HG02852 (cell line): ENCODE measurements around the gene STARD3.

ENCODE experiments used
- ATAC-seq: cut with Tn5 transposase; IDR thresholded peaks from one replicate; pipeline ENCODE4 v1.9.1; 2021; ENCODE audit warnings: mild to moderate bottlenecking, moderate library complexity; ENCODE audit not compliant: unreplicated experiment

STARD3 gene

DNA sequence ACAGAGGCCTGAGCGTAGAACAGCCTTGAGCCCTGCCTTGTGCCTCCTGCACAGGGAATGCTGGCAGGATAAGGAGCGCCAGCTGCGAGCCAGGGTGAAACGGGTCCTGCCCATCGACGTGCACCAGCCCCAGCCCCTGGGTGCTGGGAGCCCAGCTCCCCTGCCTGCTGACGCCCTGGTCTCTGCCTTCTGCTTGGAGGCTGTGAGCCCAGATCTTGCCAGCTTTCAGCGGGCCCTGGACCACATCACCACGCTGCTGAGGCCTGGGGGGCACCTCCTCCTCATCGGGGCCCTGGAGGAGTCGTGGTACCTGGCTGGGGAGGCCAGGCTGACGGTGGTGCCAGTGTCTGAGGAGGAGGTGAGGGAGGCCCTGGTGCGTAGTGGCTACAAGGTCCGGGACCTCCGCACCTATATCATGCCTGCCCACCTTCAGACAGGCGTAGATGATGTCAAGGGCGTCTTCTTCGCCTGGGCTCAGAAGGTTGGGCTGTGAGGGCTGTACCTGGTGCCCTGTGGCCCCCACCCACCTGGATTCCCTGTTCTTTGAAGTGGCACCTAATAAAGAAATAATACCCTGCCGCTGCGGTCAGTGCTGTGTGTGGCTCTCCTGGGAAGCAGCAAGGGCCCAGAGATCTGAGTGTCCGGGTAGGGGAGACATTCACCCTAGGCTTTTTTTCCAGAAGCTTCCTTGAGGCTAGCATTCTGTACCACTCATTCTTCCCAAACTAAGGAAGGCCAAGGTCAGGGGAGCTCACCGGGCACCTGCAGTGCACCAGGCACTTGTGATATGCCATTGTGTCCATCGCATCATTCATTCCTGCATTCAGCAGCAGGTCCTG is 33.2 kb downstream of the STARD3 start:
- no peak for ATAC-seq

DNA sequence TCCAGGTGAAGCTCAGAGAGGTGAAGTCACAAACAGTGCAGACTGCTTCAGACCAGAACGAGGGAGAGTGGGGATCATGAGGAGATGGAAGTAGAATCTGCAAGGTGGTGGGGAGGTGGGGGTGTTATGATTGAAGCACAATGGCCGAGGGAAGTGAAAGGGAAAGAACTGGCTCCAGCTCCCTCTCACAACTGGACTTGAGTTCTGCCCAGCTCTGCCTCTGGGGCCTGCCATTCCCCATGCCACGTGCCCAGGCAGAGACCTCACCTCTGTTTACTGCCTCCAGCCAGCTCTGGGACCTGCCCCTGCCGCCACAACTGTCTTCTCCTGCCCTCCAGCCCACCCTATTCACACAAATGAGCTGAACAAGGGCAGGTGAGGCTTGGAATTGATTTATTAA is 33.8 kb downstream of the STARD3 start:
- no peak for ATAC-seq

DNA sequence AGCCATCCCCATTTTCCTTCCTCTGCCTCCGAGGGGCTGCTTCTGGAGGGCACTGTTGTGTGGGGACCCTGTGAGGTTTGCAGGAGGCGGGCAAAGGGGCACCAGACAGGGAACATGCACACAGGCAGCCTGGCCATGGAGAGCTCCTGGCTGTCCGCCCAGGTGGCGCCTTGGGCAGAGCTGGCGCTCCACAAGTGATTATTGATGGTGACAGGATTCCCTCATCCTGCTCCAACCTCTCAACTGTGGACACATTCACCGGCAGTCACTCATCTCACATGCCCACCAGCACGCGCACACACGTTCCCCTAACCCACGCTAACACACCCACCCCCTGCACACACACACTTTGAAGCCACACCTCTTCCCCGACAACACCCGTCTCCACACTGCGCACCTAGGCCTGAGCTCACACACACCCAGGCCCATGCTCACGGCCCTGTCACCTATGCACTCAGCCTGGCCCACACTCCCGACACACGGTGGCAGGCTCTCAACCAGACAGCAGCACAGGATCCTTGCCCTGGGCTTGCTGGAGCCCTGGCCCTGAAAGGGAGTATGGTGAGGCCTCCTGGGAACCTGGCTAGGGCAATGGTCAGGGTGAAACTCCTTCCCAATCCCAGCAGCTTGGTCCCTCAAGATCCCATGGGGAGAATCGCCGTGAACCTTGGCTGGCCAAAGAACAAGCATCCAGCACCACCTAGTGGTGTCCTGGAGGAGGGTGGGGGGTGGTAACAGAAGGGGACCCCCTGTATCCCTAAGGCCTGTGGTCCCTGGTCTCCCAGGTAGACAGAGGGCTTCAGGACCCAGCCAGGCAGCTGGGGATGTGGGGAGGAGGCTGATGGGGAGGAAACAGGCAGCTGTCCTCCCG is 34.9 kb downstream of the STARD3 start:
- no peak for ATAC-seq

DNA sequence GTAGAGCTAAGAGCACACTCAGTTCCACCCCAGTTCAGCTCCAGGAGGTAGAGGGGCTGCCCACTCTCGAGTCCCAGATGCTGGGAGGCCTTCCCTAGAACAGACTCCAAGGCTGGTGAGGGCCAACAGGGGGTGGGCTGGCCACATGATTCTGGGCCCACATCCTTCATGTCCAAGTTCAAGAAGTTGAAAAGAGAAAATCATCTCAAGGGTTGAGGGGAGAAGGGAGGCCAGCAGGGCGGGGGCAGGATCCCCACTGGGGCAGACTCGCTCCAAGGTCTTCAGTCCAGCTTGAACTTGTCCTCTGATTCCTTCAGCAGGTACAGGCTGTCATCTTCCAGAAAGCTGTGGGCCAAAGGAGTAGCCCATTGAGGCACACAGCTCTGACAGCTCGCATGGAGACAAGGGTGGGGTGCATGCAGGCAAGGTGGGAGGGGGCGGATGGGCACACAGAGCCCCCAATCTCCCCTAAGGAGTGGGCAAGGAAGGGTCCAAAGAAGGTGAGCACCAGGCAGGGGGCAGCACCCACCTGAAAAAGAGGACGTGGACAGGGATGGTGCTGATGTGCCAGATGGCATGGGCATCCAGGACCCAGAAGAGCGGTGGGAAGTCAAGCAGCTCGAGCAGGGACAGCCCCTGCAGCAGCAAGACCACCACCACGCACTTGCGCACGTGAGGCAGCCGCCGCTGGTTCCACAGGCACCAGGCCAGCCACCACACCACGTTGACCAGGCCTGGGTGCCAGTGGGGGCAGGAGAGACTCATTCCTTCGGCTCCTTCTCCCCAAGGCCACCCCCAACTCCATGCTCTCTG is 35.8 kb downstream of the STARD3 start:
- ATAC-seq: no peak

DNA sequence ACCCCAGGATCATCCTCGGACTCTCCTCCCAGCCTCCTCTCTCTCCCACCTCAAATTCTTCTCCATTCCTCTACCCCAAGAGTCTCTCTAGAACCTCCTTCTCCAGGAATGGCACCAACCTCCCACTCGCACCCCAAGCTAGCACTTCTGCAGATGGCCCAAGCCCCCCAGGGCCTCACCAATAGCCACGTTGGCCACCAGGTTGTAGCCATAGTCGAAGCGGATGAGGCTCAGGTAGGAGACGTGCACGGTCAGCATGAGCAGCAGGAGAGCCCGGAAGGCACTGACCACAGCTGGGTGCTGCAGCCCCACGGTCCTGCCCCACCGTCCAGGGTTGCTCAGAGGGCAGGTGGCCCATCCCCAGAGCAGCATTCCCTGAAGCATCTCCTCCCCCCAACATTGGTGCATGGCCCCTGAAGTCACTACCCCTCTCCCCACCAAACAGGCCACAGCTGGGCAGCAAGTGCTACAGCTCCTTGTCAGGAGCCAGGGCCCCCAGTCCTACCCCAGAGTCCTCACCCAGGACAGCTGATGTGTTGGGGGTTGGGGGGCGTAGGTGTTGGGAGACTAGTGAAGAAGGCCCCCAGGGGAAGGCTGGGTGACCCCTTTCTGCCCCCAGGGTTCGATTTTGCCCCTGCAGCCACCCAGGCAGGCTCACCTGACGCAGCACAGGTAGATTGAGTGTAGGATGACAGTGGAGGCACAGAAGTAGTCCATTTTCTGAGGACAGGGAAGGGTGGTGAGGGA is 36.6 kb downstream of the STARD3 start:
- no peak for ATAC-seq

DNA sequence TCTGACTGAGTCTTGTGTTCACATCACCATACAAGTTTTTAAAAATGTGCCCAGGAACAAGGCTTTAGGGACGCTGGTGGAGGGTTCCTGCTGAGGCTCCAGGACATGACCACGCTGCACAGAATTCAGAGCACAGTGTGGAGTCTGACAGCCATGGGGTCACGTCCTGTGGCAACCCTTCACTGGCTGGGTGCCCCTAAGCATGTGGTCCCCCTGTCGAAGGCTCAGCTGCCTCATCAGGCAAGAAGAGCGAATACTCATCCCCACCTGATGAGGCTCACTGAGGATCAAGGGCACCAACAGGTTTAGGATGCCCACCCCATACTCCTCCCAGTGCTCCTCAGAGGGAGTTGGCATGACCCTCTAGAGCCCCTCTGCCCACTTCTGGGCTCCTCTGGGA is 37.2 kb downstream of the STARD3 start:
- no peak for ATAC-seq

DNA sequence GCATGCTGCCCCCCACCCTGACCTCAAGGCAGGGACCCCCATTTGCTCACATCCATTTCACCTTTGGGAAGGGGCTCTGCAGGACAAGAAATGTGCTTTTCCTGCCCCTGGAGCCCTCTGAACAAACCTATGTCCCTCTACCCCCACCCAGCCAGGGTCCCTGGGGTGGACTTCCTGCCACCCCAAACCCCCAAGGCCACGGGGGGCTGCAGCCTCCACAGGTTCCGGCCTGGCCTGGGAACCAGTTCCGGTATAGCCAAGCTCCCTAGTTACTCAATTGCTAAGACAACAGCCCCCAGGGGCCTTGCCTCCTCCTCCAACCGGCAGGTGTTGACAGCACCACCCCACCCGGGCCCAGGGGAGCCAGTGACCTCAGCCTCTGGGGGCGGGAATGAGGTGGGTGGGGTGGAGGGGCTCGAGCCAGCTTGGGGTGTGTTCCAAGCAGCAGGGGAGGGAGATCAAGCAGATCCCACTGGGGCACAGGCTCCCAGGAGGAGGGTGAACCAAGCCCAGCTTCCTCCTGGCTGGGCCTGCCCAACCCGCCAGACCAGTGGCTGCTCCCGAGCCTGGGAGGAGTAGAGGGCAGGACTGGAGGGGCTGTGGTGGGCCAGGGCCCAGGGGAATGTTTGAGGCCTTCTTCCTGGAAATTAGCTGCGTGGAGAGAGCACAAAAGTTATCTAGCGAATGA is 37.9 kb downstream of the STARD3 start:
- ATAC-seq: no peak

DNA sequence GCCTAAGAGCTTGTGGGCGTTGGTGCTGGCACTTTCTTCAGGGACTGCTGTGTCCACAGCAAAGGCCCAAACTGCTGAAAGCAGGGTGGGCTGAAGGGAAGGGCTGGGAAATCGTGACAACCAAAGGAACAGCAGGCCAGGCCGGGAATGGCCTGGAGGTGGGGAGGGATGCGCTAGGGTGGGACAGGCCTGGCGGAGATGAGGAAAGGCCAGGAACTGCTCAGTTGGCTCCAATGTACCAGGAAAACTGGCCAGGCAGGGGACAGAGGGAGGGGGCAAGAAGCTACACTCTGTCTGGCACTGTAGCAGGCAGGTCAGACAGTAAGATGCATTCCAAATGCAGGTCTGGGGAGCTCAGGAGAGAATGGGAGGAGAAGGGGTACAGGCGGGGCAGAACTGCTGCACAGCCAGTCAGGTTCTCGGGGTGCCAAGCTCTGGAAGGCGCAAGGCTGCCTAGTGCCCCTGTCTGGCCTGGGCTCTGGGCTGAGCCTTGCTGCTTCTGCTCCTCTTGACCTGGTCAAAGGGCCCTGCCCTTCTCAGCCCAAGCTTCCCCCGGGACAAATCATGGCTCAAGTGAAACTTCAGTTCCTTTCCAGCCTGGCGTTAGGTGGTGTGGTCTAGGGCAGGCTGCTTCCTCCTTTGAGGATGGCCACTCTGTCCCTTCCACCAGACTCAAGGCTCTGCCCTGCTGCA is 38.6 kb downstream of the STARD3 start:
- no peak for ATAC-seq

DNA sequence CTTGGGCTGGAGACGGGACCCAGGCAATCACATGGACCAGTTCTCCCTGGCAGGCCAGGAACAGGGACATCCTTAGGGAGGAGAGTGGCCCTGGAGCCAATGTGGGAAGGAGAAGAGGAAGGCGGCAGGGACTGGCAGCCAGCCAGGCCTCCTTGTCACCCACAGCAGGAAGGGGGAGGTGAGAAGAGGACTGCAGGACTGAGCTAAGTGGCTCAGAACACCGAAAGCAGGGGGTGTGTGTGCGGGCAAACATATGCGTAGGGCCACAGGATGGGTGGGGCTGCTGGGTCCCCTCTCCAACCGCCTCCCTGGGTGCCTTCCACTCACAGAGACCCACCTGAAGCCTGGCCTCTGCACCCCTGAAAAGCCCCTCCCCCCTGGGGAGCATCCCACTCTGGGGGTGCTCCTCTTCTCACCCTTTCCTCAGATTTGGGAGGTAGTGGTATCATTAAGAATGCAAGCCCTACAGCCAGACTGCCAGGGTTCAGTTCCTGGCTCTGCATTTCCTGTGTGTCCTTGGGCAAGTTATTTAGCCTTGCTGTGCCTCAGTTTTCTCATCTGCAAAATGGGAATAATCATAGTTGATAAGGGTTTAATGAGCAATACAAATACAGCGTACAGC is 39.4 kb downstream of the STARD3 start:
- ATAC-seq: no peak

DNA sequence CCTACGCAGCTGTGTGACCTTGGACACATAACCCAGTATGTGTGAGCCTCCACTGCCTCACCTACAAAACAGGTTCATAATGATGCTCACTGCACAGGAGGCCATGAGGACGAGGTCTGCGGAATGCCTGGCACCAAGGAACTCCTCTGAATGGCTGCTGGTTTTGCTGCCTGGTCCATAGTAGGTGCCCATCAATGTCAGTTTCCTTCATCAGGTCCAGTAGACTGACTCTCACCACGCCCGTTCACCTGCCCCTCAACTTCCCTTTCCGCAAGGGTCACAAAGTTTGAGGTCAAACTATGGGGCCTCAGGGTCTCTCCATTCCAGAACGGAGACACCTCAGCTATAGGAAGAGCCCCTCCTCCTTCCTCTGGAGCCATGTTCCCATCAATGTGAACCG is 40.1 kb downstream of the STARD3 start:
- ATAC-seq: no peak

DNA sequence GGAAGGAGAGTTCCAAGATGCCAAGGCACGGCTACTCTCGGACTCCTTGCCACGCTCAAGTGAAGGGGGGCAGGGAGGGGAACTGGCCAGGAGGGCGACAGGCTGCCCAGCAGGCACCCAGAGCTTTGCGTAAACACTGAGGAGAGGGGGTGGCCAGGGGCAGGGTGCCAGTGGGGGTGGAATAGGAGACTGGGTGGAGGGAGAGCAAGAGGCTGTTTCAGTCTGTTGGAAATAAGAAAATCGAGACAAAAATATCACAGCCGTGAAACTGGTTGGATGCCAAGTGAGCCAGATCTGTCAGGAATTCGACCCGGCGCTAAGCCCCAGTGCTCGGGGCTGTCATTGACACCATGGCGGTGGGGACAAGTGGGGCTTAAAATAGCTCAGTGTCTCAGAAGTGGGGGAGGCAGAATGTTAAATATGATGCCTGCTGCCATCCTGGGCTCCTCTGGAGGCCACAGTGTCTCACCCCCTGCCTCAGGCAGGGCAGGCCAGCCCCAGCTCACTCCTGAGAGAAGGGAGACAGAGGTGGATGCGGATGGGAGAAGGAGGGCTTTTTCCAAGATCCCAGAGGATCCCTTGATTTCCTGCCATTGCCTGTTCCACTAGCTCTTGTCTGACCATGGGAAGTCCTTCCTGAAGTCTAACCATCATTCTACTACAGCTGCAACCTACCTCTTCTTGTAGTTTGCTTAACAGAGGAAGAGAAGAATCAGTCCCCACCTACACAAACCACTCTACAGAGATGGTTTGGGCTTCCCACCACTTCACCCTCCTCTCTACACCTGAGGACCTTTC is 40.8 kb downstream of the STARD3 start:
- ATAC-seq: no peak

DNA sequence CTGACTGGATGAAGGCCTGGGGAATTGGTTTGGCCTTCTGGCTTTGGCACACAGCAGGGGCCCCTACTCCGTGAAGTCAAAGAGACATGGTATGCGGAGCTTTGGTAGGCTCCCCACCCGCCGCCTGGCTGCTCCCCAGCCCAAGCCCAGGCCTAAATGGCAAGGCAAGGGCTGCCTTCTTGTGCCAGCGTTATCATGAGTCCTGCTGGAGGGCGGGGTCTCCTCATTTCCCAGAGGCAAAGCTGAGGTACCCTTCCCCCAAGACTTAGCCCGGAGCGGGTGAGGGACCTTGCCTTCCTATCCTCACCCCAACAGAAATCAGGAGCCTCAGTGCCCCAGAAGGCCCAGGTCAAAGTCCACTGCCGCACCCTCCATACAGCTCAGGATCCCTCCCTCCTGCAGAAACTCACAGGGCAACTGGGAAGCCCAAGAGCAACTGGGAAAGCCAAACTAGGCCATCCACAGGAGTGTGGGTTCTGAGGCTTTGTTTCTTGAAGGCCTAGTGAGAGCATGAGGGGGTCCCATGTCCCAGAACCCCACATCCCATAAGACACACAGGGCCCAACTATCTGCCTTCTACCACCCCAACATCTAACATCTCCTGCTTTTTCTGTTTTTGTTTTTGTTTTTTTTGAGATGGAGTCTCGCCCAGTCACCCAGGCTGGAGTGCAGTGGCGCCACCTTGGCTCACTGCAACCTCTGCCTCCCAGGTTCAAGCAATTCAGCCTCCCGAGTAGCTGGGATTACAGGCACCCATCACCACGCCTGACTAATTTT is 41.6 kb downstream of the STARD3 start:
- ATAC-seq: no peak

DNA sequence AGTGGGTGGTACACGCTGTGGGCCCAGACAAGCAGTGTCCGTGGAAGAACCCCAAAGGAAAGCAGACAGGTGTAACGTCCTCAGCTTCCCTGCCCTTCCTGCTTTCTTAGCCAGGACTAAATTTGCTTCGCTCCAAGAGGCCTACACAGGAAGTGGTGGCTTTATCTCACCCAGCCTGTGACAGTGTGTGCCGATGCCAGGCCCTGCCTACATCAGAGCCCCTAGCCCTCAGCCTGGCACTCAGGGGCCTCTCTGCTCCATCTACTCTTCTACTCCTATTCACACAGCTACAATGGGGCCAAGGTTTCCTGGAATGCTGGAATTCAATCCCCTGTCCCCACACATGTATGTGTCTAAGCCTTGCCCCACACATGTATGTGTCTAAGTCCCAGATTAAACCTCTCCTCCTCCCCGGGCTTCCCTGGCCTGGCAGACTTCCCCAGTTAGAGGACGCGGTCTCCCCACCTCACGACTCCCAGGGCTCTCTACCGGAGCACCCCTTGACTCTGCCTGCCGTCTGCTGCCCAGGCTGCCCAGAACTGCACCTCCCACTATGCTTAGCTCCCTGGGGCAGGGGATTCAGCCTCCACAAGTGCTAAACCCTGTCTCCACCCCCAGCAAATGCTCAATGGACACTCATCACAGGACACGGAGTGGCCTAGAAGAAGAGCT is 42.7 kb downstream of the STARD3 start:
- no peak for ATAC-seq

DNA sequence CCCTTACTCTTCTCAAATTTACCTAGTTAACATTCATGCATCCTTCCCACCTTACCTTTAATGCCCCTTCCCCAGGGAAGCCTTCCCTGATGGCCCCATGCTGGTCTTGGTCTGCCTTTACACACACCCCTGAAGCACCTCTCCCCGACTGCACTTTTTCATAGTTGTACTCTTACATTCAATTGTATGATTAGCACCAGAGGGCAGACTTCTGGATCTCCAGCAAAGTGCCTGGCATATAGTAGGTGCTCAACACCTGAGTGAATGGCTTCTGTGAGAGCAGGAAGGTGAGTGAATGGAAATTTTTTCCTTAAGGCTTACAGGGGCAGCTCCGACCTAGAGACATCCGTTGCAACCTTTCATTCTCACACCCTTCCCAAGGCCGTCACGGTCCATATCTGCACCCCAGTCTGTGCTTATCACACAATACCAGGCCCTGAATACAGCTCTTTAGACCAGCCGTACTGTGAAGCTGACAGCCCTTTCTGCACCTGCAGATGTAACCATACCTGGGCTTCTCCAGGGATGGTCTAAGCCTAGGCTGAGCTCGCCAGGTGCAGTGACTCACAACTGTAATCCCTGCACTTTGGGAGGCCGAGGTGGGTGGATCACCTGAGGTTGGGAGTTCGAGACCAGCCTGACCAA is 46.5 kb downstream of the STARD3 start:
- no peak for ATAC-seq

DNA sequence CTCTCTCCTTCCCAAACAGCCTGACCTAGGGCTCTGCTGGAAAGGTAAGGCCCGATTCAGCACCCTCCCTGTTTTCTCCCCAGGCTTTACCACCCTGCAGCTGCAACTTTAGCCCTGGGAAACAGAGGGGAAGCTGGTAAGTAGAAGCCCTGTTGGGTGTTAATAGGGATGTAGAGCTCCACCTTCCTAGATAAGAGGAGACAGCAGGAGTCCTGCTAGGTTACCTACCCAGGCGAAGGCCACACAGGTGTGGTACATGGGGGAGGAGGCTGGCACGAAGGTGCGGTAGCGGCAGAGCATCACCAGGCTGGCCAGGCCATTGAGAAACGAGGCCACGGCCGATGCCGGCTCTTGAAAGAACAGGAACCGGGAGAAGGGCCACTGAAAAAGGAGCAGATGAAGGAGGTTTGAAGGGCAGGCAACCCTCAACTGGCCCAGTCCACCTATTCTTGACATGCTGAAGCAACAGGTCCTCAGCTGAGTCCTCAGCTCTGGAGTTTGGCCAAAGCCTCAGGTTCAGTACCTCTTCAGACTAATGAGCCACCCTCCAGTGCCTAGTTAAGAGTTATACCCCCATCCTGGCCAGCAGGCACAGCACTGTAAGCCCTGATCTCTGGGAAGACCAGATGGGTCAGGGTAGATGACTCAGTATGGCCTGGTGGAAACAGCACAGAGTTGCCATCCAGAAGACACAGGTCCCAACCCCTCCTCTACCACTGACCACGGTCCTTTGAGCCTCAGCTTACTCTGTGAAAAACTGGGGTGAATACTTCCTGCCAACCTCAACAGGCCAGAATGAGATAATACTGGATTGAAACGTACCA is 47.6 kb downstream of the STARD3 start:
- ATAC-seq: no peak
